Activated CD4-positive, alpha-beta T cell treated with anti-CD3 and anti-CD28 coated beads, Interleukin-2, Interleukin-6, amounts not matched to agents 100 ng/mL and 50 ng/mL, durations not matched to agents 16 hours and 8 hours (primary cell): Measurements from ENCODE around the gene PPP1R12C.
A peak's percentile ranks its signal among the peaks of the same experiment; 100 is the strongest.
"Not testable (repeated sequence)": the region's sequence is repeated elsewhere in the genome, so short reads cannot be mapped to it uniquely, and the experiment has no call there.

ENCODE experiments used
- DNase-seq: peaks from one replicate; pipeline ENCODE4 v3.0.0-alpha.2; 2020

Gene PPP1R12C

GRCh38 chr19:55116859-55117662, at the start of gene PPP1R12C:
TSS of gene PPP1R12C (minus strand) at chr19:55117637. CDS start at chr19:55117543, 94 bp downstream.
- no peak for DNase-seq

GRCh38 chr19:55166530-55167268, 49.3 kb upstream of the PPP1R12C start, which contains the start of gene DNAAF3:
TSS of gene DNAAF3 (minus strand) at chr19:55166613. CDS start at chr19:55166413, 200 bp downstream.
- peak; percentile 91 for DNase-seq

GRCh38 chr19:55165952-55166529, 48.6 kb upstream of the PPP1R12C start:
- DNase-seq = peak; percentile 50

- no peak for DNase-seq
These were observed 44.3 kb upstream of the PPP1R12C start for GRCh38 chr19:55161571-55162322.

GRCh38 chr19:55160986-55161365, 43.5 kb upstream of the PPP1R12C start:
- no peak for DNase-seq

GRCh38 chr19:55160128-55160985, 42.9 kb upstream of the PPP1R12C start:
- DNase-seq = peak; percentile 95

- DNase-seq = no peak
These were observed 41.7 kb upstream of the PPP1R12C start for GRCh38 chr19:55158848-55159749.

- DNase-seq = no peak
These were observed 41.0 kb upstream of the PPP1R12C start for GRCh38 chr19:55158423-55158822.

- DNase-seq = no peak
These were observed 39.8 kb upstream of the PPP1R12C start, which contains the start of gene TNNI3 for GRCh38 chr19:55157064-55157908. TSS of gene TNNI3 (minus strand) at chr19:55157732. CDS start at chr19:55157589, 143 bp downstream.

- DNase-seq = peak; percentile 51
These were observed 39.0 kb upstream of the PPP1R12C start for GRCh38 chr19:55156202-55157063.

- not testable (repeated sequence) for DNase-seq
These were observed 38.3 kb upstream of the PPP1R12C start for GRCh38 chr19:55155784-55156183.

GRCh38 chr19:55153652-55154264, 36.3 kb upstream of the PPP1R12C start:
- DNase-seq = no peak

- DNase-seq = no peak
These were observed 34.6 kb upstream of the PPP1R12C start for GRCh38 chr19:55152017-55152416.

GRCh38 chr19:55149078-55150003, 31.9 kb upstream of the PPP1R12C start, which contains the start of gene TNNT1:
TSS of gene TNNT1 (minus strand) at chr19:55149206. CDS start at chr19:55147157, 2,049 bp downstream.
- DNase-seq = no peak

- no peak for DNase-seq
These were observed 30.3 kb upstream of the PPP1R12C start for GRCh38 chr19:55147545-55148251.

GRCh38 chr19:55146705-55147273, 29.4 kb upstream of the PPP1R12C start:
- no peak for DNase-seq
